SU-DHL-6 (cell line): ENCODE results near the gene GLYATL3.

Source experiments
- H2AFZ ChIP-seq: fragments of 200-600 bp; sonication (generic); 2 replicates; pipeline ENCODE4 v1.6.1; 2014; ENCODE audit warnings: low read depth, mild to moderate bottlenecking, moderate library complexity, mixed read lengths, antibody characterized with exemption, low read length; ENCODE audit not compliant: severe bottlenecking
- H3F3A ChIP-seq: fragments of 200-600 bp; shearing (Covaris generic); 2 replicates; pipeline ENCODE4 v1.6.0; 2016; ENCODE audit warnings: antibody characterized with exemption, mild to moderate bottlenecking; ENCODE audit not compliant: insufficient read depth
- H3K27ac ChIP-seq: fragments of 200-600 bp; sonication (generic); 2 replicates; pipeline ENCODE4 v1.5.1; 2016; ENCODE audit warnings: low read depth, mild to moderate bottlenecking, low read length, moderate library complexity, mixed read lengths
- H3K27me3 ChIP-seq: fragments of 200-600 bp; sonication (generic), shearing (Covaris generic); 2 replicates; pipeline ENCODE4 v1.6.0; 2014; ENCODE audit warnings: mild to moderate bottlenecking, low read length
- H3K36me3 ChIP-seq: fragments of 200-600 bp; sonication (generic); 2 replicates; pipeline ENCODE4 v1.6.1; 2014; ENCODE audit warnings: mild to moderate bottlenecking, low read length, mixed read lengths
- H3K4me2 ChIP-seq: fragments of 300-600, 200-600 bp; shearing (Covaris generic), sonication (generic); 2 replicates; pipeline ENCODE4 v1.6.0; 2014; ENCODE audit warnings: low read length, low read depth, mild to moderate bottlenecking; ENCODE audit not compliant: poor library complexity, severe bottlenecking
- H3K4me3 ChIP-seq: fragments of 200-600 bp; sonication (generic); 2 replicates; pipeline ENCODE4 v1.5.1; 2014; ENCODE audit warnings: antibody characterized with exemption, low read length, mild to moderate bottlenecking, mixed read lengths; ENCODE audit not compliant: insufficient read depth, poor library complexity, severe bottlenecking
- H3K79me2 ChIP-seq: fragments of 200-600 bp; sonication (generic); 2 replicates; pipeline ENCODE4 v1.6.1; 2014; ENCODE audit warnings: mild to moderate bottlenecking, low read length, moderate library complexity; ENCODE audit not compliant: insufficient read depth
- H3K9ac ChIP-seq: fragments of 200-600 bp; sonication (generic); 2 replicates; pipeline ENCODE4 v1.7.0; 2014; ENCODE audit warnings: mild to moderate bottlenecking, low read length
- H3K9me2 ChIP-seq: fragments of 200-600 bp; sonication (generic); replicated peaks from 2 replicates; pipeline ENCODE4 v1.6.1; 2014; ENCODE audit warnings: low read length; ENCODE audit not compliant: insufficient read depth
- H3K9me3 ChIP-seq: fragments of 200-600 bp; sonication (generic); 2 replicates; pipeline ENCODE4 v1.6.1; 2014; ENCODE audit warnings: low read length, mixed read lengths; ENCODE audit not compliant: insufficient read depth
- H4K20me1 ChIP-seq: fragments of 200-600 bp; sonication (generic); 2 replicates; pipeline ENCODE4 v1.6.1; 2014; ENCODE audit warnings: low read depth, mild to moderate bottlenecking, antibody characterized with exemption, low read length, moderate library complexity, mixed read lengths
- CTCF ChIP-seq: fragments of 200-600 bp; sonication (generic); IDR thresholded peaks from one replicate; pipeline ENCODE4 v1.5.1; 2017; ENCODE audit warnings: antibody characterized with exemption, mild to moderate bottlenecking, low read length, moderate library complexity; ENCODE audit not compliant: insufficient read depth, poor library complexity, severe bottlenecking
- EZH2phosphoT487 ChIP-seq: fragments of 200-600 bp; sonication (generic), shearing (Covaris generic); conservative IDR thresholded peaks from 2 replicates; pipeline ENCODE4 v1.6.1; 2018; ENCODE audit warnings: mild to moderate bottlenecking, antibody characterized with exemption, low read length, moderate library complexity, mixed read lengths

GLYATL3 gene

GRCh38 chr6:49499623-49500022, at the start of gene GLYATL3:
Gene GLYATL3 (plus strand): TSS chr6:49499923. CDS start chr6:49511991, 12,068 bp downstream.
- no peaks in the 10 kb centered on the region for H3K9me2 ChIP-seq

GRCh38 chr6:49453221-49453620, 46.5 kb upstream of the GLYATL3 start:
- no peak overlapping the region for H3K4me2 ChIP-seq
- H3K27ac ChIP-seq, result no peak overlapping the region
- no peak overlapping the region for H3K9ac ChIP-seq
- no peaks in the 10 kb centered on the region for H3K9me3 ChIP-seq
- no peaks in the 10 kb centered on the region for H3F3A ChIP-seq
- no peak overlapping the region for H3K4me3 ChIP-seq
- TF ChIP-seq EZH2phosphoT487 (no peak), CTCF (peak; percentile 51)
- no peaks in the 10 kb centered on the region for H3K9me2 ChIP-seq
- H3K36me3 ChIP-seq, result peaks cover 43% of the 10 kb centered on the region; the same call in 1 of the 2 replicates
- no peaks in the 10 kb centered on the region for H3K79me2 ChIP-seq
- H4K20me1 ChIP-seq, result no peaks in the 10 kb centered on the region
- no peaks in the 10 kb centered on the region for H3K27me3 ChIP-seq
- no peak overlapping the region for H2AFZ ChIP-seq

More at GRCh38 chr6:49499623-49500022, at the start of gene GLYATL3:
- Histone ChIP-seq H3K9ac (no peak within 1 kb of the TSS), H3K27ac (no peak within 1 kb of the TSS), H3K27me3 (no peaks in the 10 kb centered on the region), H3K4me2 (no peak within 1 kb of the TSS), H3K36me3 (no peaks in the 10 kb centered on the region), H3K9me3 (no peaks in the 10 kb centered on the region), H3K4me3 (no peak within 1 kb of the TSS), H2AFZ (no peak within 1 kb of the TSS), H3F3A (no peaks in the 10 kb centered on the region), H3K79me2 (no peaks in the 10 kb centered on the region), H4K20me1 (no peaks in the 10 kb centered on the region)
- TF ChIP-seq EZH2phosphoT487 (no peak), CTCF (no peak)

DNA sequence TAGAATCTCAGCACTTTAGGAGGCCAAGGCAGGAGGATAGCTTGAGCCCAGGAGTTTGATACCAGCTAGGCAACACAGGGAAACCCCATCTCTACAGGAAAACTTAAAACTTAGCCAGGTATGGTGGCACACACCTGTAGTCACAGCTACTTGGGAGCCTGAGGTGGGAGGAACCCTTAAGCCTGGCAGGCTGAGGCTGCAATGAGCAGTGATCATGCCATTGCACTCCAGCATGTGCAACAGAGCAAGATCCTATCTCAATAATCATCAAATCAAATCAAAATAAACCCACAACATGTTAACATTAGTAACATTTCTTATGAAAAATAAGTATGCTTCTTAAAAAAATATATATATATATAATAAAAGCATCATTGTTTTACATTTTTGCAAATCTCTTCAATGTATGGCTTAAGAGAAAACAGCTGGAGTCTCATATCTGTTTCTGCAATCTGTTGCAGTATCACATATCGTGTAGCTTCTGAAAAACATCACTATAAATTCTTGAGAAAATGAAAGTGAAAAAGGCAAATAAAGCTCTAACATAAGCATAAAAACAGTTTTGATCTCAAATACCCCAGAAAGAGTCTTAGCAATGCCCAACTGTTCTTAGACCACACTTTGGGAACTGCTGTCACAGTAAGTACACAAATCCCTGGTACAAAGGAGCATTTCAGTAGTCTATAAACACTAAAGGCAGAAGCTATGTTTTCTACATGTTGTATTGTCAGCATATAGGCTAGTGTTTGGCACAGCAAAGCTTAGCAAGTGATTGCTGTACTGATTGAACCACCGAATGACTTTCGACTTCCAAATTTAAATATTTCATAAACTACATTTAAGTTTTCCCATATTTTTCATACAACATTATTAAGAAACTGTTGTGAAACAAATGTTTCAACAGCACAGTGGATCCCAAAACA, 44.7 kb upstream of the GLYATL3 start:
- Histone ChIP-seq H3K27me3 (no peaks in the 10 kb centered on the region), H3K4me3 (no peak overlapping the region), H3K9me2 (no peaks in the 10 kb centered on the region), H3K27ac (no peak overlapping the region), H4K20me1 (no peaks in the 10 kb centered on the region), H3K9ac (no peak overlapping the region), H3K36me3 (peaks cover 35% of the 10 kb centered on the region; the same call in 1 of the 2 replicates), H2AFZ (no peak overlapping the region), H3F3A (no peaks in the 10 kb centered on the region), H3K79me2 (no peaks in the 10 kb centered on the region), H3K9me3 (no peaks in the 10 kb centered on the region), H3K4me2 (no peak overlapping the region)
- no peak for TF ChIP-seq EZH2phosphoT487
- TF ChIP-seq CTCF, result no peak
